Putamen (tissue), 1 donor: ENCODE data around the gene HS3ST3A1.
"Not testable (repeated sequence)": the region's sequence is repeated elsewhere in the genome, so short reads cannot be mapped to it uniquely, and the experiment has no call there.

ENCODE experiments used
- DNase-seq: peaks from one replicate; pipeline ENCODE4 v3.0.0-alpha.2; 2016; ENCODE audit warnings: low spot score

Gene HS3ST3A1

GRCh38 chr17:13575922-13576419 is 25.8 kb downstream of the HS3ST3A1 start:
- no peak for DNase-seq

GRCh38 chr17:13575466-13575865 is 26.3 kb downstream of the HS3ST3A1 start:
- DNase-seq, result no peak

- no peak for DNase-seq
Observed at GRCh38 chr17:13572581-13572980, 29.1 kb downstream of the HS3ST3A1 start.

GRCh38 chr17:13569398-13570123 is 32.2 kb downstream of the HS3ST3A1 start:
- no peak for DNase-seq

- no peak for DNase-seq
Observed at GRCh38 chr17:13568582-13569397, 32.9 kb downstream of the HS3ST3A1 start.

- DNase-seq, result no peak
Observed at GRCh38 chr17:13563866-13564265, 37.9 kb downstream of the HS3ST3A1 start.

DNA sequence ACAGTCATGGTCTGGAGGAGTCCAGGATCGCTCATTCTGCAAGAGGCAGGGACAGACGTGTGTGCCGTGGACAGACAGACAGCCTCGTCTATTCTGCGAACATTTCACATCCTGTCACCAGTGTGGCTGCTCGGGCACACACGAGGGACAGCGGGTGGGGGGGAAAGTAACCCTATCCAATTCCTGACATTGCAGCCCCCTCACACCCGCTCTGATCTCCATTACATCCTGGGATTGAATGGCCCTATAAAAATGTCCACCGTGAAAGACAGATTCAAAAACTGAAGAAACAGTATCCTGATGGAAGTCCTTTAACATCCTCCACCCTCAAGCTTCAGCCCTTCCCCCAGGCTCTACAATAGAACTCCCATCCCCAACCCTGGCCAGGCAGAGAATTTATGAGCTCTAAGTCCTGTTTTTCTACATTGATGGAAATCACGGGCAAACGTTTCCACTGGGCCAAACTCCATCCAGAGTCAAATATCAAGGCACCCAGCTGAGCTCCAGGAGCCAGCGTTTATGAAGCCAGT is 39.4 kb downstream of the HS3ST3A1 start:
- DNase-seq, result no peak

- DNase-seq, result no peak
Observed at GRCh38 chr17:13561606-13562270, 40.0 kb downstream of the HS3ST3A1 start.

DNA sequence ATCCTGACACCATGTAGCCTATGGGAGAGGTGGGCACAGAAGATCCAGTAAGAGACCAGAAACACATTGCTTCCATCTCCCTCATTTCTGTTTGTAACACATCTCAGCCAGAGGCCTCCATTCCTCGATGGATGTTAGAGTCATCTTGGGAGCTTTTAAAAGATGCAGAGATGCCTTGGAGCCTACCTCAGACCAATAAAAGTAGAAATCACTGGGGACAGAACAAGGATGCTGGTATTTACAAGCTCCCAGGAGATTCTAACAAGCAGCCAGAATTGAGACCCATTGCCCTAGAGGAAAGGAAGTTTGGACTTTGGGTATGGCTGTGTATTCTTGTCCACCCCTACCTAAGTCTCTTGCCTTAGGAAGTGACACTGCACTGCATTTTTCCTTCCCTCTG is 40.8 kb downstream of the HS3ST3A1 start:
- no peak for DNase-seq

- DNase-seq, result no peak
Observed at GRCh38 chr17:13558588-13558987, 43.1 kb downstream of the HS3ST3A1 start.

DNA sequence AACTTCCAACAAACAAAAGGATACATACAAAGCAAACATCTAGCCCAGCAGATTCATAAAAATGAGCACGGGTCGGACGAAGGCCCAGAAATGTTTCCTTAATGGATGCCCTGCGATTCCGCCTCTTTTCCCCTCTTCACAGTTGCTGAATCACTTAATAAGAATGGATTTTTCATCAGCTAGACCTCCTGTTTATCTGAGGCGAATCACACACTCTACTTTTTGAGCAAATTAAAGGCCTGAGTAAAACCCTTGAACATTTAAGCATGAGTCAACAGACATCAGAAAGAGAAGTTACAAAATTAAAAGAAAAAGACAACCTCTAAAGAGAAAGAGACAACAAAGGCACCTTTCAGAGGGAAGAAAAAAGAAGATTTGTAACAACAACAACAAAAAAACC is 44.7 kb downstream of the HS3ST3A1 start:
- no peak for DNase-seq

DNA sequence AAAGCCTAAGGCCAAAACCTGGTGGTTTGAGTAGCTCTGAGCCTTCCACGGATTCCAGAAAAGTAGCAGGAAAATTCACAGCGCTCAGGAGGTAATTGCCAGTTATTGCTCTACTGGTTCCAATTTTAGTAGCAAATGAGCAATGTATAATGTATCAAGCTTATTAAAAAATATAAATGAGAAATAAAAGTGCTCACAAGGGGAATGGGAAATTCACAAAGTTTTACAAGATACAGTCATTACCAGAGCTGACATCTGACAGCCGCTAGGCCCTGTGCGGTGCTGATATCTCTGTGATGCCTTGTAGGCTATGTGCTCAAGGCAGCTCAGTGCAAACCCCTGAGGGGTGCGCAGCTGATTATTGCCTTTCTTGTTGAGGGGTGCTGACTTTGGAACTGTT is 47.5 kb downstream of the HS3ST3A1 start:
- DNase-seq, result no peak

GRCh38 chr17:13550291-13550690 is 51.4 kb downstream of the HS3ST3A1 start:
- DNase-seq, result no peak

- DNase-seq, result not testable (repeated sequence)
Observed at GRCh38 chr17:13548576-13548975, 53.2 kb downstream of the HS3ST3A1 start.

GRCh38 chr17:13546851-13547250 is 54.9 kb downstream of the HS3ST3A1 start:
- DNase-seq, result no peak

- no peak for DNase-seq
Observed at GRCh38 chr17:13545941-13546340, 55.8 kb downstream of the HS3ST3A1 start.

- DNase-seq, result no peak
Observed at GRCh38 chr17:13544765-13545164, 57.0 kb downstream of the HS3ST3A1 start.

DNA sequence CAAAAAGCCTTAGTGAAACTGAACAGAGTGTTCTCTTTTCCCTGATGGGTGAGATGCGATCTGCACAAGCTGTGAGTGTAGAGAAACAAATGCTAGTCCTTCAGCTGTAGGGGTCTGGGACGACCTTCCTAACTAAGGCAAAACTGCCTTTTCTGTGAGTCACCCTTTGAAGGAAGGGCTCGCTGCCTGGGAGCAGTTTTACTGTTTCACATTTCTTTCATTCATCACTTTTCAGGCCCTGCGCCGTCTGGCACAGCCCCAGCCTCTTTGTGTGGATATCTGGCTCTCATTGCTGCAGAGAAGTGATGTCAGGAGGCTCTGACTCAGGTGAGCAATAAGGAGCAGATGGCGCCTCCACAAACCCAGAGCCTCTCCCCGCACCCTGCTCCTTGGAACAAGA is 57.4 kb downstream of the HS3ST3A1 start:
- no peak for DNase-seq

DNA sequence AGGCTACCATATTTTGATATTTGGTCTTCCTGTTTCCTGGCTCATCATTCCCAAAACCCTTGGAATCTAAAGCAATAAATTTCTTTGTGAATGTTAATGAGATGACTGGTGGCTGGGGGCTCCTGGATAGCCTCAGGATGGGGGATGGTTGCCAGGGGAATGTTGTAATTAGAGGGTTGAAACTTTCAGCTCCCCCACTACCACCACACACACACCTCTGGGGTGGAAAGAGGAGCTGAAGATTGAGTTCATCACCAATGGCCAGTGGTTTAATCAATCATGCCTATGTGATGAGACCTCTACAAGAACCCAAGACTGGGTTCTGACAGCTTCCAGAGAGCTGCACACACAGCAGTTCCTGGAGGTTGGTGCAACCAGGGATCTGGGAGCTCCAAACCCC is 59.1 kb downstream of the HS3ST3A1 start:
- DNase-seq, result no peak

DNA sequence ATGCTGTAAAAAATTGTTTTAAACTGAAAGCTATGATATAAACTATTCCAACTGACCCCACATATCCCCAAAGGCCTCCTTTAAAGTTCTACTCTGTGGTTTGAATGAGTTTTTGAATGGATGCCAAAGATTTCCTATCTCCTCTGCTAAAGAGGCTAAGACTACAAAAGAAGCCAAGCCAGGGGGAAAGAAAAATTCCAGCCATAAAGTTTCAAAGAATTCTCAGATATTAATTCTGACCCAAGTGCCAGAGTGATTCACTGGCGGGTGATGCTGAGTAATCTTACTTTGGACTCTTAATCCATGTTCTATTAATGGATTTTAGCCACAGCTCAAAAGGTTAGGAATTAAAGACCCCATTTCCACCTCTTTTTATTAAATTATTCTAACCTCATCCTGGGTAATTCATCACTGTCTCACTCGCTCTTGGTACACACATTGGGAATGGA is 60.7 kb downstream of the HS3ST3A1 start:
- no peak for DNase-seq

GRCh38 chr17:13540546-13540945 is 61.2 kb downstream of the HS3ST3A1 start:
- DNase-seq, result no peak

GRCh38 chr17:13539421-13539820 is 62.3 kb downstream of the HS3ST3A1 start:
- DNase-seq, result no peak
